Adrenal gland (tissue), 5 donors: ENCODE results near the gene DOCK4.

ENCODE experiments used
- CTCF ChIP-seq, 6 experiments: fragments of 450-650 bp in 4 of 6; fragments of 200-600 bp in 2 of 6; sonication (generic) in 1 of 6; IDR thresholded peaks; 1 replicate in 5 of 6; 2 replicates in 1 of 6; pipeline versions ENCODE4 v1.5.1 to v1.8.0; 2016 to 2021; ENCODE audit warnings: antibody characterized with exemption in 6 of 6, mild to moderate bottlenecking in 2 of 6, moderate library complexity in 1 of 6
- POLR2A ChIP-seq, 2 donors: fragments of 450-650 bp; IDR thresholded peaks; one replicate each; pipeline ENCODE4 v1.6.1; 2017; ENCODE audit warnings: antibody characterized with exemption in 2 of 2, mild to moderate bottlenecking in 2 of 2, moderate library complexity in 1 of 2
- donor health status: DM: no; HTN: no; CAD: no.

- no peak for TF ChIP-seq CTCF (IDR thresholded peaks at IDR 0.05)
- no peak for TF ChIP-seq POLR2A (IDR thresholded peaks at IDR 0.05)
These were observed 7.1 kb downstream of the DOCK4 start for GRCh38 chr7:112199035-112199655.
